ENCODE results near the gene RFFL. TPM values are rescaled to one million over a fixed set of nuclear protein-coding genes. Genes with fewer than 3 reads are reported as not detected.

RFFL gene
- total RNA-seq, 1 experiment from 2014 or later: 22.0 TPM

DNA sequence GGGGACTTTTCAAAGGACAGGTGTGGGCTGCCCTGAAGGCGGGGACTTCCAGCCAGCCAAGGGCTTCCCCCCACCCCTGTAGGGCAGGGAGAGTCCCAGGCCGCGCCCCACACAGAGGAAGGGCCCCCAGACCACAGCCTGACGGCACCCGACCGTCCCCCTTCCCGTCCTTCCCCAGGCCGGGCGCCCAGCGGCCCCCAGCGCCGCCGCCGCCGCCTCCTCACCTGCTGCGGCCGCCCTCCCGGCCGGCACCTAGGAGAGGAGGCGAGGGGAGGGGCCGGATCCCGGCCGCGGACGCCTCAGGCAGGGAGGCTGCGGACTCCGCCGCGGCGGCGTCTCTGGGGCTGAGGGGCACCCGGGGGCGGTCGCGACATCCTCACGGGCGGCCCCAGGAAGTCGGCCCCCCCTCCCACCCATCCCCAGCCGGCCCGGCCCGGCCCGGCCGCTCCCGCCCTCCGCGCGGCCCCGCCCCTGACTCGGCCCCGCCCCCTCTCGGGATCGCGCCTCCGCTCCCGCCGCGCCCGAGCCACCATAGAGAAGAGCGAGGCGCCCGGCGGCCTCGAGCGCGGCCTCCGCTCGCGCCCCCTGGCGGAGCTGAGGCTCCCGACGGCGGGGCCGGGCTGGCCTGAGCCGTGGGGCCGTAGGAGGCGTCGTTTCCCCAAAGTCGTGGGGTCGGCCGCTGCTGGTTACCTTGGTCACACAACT lies 25.5 kb upstream of the RFFL start:
- H3K4me3 Mint-ChIP-seq (ENCODE audit: unreplicated experiment): peak overlapping the region; percentile 80
- H3K9me3 Mint-ChIP-seq (ENCODE audit: unreplicated experiment): no peaks in the 10 kb centered on the region
- no TSS peak for BruUV-seq (replicated peaks)
- no peaks in the 10 kb centered on the region for H3K36me3 Mint-ChIP-seq (ENCODE audit: insufficient read depth, unreplicated experiment)
- CTCF ChIA-PET: interaction anchor here (0.7 to 3.1 kb wide), 27 partner anchors 9 to 889 kb away, joined by 3 to 30 read pairs (median 4); partner anchors contain the start of genes RAD51D and RFFL
- peaks cover 11% of the 10 kb centered on the region for H3K4me1 Mint-ChIP-seq (ENCODE audit: insufficient read depth, unreplicated experiment)
- DNase-seq (ENCODE audit: unreplicated experiment): peak; percentile 83
- no peaks in the 10 kb centered on the region for H3K27me3 Mint-ChIP-seq (ENCODE audit: insufficient read depth, unreplicated experiment)
- TF ChIP-seq, protein P1, sequence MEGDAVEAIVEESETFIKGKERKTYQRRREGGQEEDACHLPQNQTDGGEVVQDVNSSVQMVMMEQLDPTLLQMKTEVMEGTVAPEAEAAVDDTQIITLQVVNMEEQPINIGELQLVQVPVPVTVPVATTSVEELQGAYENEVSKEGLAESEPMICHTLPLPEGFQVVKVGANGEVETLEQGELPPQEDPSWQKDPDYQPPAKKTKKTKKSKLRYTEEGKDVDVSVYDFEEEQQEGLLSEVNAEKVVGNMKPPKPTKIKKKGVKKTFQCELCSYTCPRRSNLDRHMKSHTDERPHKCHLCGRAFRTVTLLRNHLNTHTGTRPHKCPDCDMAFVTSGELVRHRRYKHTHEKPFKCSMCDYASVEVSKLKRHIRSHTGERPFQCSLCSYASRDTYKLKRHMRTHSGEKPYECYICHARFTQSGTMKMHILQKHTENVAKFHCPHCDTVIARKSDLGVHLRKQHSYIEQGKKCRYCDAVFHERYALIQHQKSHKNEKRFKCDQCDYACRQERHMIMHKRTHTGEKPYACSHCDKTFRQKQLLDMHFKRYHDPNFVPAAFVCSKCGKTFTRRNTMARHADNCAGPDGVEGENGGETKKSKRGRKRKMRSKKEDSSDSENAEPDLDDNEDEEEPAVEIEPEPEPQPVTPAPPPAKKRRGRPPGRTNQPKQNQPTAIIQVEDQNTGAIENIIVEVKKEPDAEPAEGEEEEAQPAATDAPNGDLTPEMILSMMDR (IDR thresholded peaks at IDR 0.05; ENCODE audit: unreplicated experiment): peak; percentile 72
- intact Hi-C loops (cut with micrococcal nuclease): loop anchor here (1.0 to 5.0 kb wide), 5 partner anchors 26 to 107 kb away; partner anchors contain the start of genes LIG3, RAD51D and RFFL
- POLR2A ChIA-PET: interaction anchor here (0.9 to 9.8 kb wide), 11 partner anchors 14 to 127 kb away, joined by 3 to 119 read pairs (median 4); partner anchors contain the start of genes CCT6B, RAD51D, RFFL and ZNF830
- peak overlapping the region; percentile 84 for H3K27ac Mint-ChIP-seq (ENCODE audit: low read depth, unreplicated experiment)

DNA sequence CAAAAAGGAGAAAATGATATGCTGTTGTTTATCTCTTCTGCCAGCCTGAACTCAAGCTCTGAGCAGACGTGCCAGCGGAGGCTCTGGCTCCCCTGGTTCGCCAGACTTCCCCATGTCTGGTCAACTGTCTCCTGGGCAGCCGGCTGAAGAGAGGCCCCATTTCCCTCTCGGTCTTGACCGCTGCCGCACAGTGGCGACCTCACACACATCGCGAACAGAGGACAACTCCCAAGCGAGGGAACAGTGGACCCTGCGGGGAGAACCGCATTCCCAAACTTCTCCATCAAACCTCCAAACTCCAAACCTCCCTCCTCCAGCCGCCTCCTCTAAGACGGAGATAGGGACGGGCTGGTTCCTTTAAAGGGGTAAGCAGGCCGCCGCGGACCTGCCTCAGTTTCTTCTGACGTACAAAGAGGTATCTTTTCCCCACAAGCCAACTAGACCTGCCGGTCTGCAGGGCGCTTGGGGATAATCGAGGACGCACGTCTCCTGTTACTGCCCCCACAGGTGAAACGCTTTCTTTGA lies 24.9 kb upstream of the RFFL start:
- Mint-ChIP-seq H3K27me3 (ENCODE audit: insufficient read depth, unreplicated experiment) (no peaks in the 10 kb centered on the region), H3K4me3 (ENCODE audit: unreplicated experiment) (peak overlapping the region; percentile 80), H3K36me3 (ENCODE audit: insufficient read depth, unreplicated experiment) (no peaks in the 10 kb centered on the region), H3K9me3 (ENCODE audit: unreplicated experiment) (no peaks in the 10 kb centered on the region), H3K27ac (ENCODE audit: low read depth, unreplicated experiment) (peak overlapping the region; percentile 84), H3K4me1 (ENCODE audit: insufficient read depth, unreplicated experiment) (peaks cover 11% of the 10 kb centered on the region)
- ChIA-PET POLR2A (interaction anchor here (0.5 to 9.8 kb wide), 12 partner anchors 9 to 1578 kb away, joined by 3 to 119 read pairs (median 5); partner anchors contain the start of genes CCT6B, LIG3, RAD51D and RFFL), CTCF (interaction anchor here (0.7 to 1.4 kb wide), 6 partner anchors 11 to 450 kb away, joined by 3 to 4 read pairs (median 3); no protein-coding TSS in a partner anchor)
- intact Hi-C loops (cut with micrococcal nuclease): loop anchor here (5.0 kb wide), 2 partner anchors 66 to 106 kb away; partner anchors contain the start of gene LIG3
- no TSS peak for BruUV-seq (replicated peaks)
- TF ChIP-seq, protein P1 (IDR thresholded peaks at IDR 0.05; ENCODE audit: unreplicated experiment): no peak
- DNase-seq (ENCODE audit: unreplicated experiment): peak; percentile 50

DNA sequence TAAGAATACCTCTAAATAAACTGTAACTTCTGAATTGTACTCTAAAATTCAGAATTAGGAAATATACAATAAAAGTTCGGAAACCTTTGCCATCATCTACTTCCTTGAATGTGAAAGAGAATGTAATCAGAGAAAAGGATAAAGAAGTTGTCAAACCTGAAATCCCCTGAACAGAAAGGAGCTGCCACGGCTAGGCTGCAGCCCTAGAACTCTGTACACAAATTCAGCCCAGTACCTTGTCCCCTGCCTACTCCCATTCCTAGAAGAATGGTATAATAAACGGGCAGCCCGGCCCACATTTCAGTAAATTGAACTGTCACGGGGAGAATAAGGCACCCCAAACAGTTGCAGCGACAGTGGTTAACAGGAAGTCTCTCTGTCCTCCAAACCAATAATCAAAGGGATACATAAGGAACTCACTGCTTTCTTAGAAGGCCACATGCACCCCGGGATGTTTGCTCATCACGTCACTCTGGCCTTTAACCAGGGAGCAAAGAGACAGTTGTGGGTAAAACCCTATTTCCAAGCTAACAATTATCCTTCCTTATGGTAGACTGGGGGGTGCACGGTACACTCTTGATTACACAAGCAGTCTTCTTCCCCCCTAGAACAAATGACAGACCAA lies 24.3 kb upstream of the RFFL start:
- BruUV-seq (replicated peaks): no TSS peak
- intact Hi-C loops (cut with micrococcal nuclease): loop anchor here (5.0 kb wide), 2 partner anchors 66 to 106 kb away; partner anchors contain the start of gene LIG3
- Mint-ChIP-seq H3K4me1 (ENCODE audit: insufficient read depth, unreplicated experiment) (peaks cover 11% of the 10 kb centered on the region), H3K9me3 (ENCODE audit: unreplicated experiment) (no peaks in the 10 kb centered on the region), H3K4me3 (ENCODE audit: unreplicated experiment) (peak overlapping the region; percentile 80), H3K27me3 (ENCODE audit: insufficient read depth, unreplicated experiment) (no peaks in the 10 kb centered on the region), H3K27ac (ENCODE audit: low read depth, unreplicated experiment) (peak overlapping the region; percentile 84), H3K36me3 (ENCODE audit: insufficient read depth, unreplicated experiment) (no peaks in the 10 kb centered on the region)
- TF ChIP-seq, protein P1 (IDR thresholded peaks at IDR 0.05; ENCODE audit: unreplicated experiment): no peak
- ChIA-PET POLR2A (interaction anchor here (0.5 to 9.8 kb wide), 16 partner anchors 8 to 1577 kb away, joined by 3 to 119 read pairs (median 4); partner anchors contain the start of genes CCT6B, LIG3, RAD51D and RFFL), CTCF (interaction anchor here (0.6 to 1.4 kb wide), 8 partner anchors 10 to 450 kb away, joined by 3 to 5 read pairs (median 4); no protein-coding TSS in a partner anchor)
- peak; percentile 35 for DNase-seq (ENCODE audit: unreplicated experiment)
